HG03460 (cell line): ENCODE measurements around the gene OPTN.
A peak's percentile ranks its signal among the peaks of the same experiment; 100 is the strongest.
"Not testable (repeated sequence)": the region's sequence is repeated elsewhere in the genome, so short reads cannot be mapped to it uniquely, and the experiment has no call there.

Source experiments
- ATAC-seq: cut with Tn5 transposase; IDR thresholded peaks from one replicate; pipeline ENCODE4 v1.9.1; 2021; ENCODE audit not compliant: unreplicated experiment

Gene OPTN

DNA sequence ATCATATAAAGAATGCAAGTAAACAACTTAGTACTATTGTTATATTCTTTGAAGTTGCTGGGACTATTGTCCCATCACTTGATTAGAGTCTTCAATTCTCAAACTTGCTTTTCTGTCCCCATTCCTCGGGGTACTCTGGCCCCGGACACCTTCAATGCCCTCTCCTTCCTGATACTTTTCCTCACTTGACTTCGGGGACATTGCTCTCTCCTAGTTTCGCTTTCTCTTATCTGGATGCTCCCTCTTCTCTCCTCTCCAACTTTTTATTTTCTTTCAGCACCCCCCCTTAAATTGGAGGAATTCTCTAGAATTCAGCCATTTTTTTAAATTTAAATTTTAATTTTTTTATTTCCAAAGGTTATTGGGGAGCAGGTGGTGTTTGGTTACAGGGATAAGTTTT is 10.6 kb upstream of the OPTN start:
- ATAC-seq = no peak

DNA sequence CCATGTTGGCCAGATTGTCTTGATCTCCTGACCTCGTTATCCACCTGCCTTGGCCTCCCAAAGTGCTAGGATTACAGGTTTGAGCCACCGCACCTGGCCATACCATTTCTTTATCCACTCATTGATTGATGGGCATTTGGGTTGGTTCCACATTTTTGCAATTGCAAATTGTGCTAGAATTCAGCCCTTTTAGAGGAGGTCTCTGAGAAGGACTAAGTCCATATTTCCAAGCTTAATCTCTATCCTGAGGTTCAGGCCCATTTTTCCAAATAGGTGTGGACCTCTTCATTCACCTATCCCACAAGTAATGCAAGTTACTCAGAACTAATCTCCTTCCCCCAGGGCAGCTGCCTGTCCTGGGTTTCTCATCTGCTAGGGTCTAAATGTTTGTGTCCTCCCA is 9.7 kb upstream of the OPTN start:
- no peak for ATAC-seq

DNA sequence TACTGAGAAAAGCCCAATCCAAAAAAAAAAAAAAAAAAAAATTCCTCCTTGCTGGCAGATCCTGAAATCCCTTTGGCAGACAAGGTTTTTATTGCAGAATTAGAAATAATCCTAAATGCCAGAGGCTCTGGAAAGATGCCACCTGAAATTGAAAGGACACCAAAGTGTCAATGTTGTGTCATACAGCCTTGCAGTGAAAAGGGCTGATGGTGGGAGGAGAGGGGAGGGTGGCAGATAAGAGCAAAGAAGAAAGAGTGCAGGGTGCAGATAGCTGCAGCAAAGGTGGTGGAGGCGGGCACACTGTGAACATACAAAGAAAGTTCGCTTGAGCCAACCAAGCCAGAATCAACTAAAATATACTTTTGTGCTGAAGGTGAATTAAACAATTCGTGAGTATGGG is 8.2 kb upstream of the OPTN start:
- no peak for ATAC-seq

DNA sequence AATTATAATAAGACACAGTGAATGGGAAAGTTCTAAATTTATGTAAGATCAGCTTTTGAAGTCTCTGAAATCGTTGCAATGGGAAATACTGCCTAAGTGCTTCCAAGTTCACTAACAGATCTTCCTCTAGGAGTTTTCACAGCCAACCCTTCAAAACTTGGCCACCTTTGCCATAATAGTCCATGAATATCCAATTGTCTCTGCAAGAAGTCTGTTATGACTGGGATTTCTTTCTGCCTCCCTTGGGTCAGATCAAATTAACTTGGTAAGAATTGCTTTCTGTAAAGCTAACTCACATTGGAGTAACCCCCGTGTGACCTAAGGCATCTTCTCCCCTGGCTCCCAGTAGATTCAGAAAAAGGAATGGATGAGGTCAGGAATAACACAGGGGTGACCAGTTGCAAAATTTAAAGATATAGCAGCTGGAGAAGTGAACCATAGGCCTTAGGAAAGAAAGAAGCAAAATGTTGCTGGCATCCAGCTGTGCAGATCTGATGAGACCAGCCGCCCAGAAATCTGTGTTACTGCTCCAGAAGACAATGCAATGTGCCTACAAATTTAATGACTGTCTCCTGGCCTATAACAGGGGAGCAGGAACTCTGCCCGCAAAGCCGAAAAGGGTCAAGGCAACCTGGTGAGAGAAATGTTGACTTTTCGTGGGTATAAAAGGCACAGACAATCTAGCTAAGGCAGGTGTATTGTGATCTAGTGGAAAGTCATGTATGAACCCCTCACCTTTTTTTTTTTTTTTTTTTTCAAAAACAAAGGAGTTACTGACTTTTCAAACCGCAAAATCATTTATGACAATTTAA is 7.5 kb upstream of the OPTN start:
- no peak for ATAC-seq

DNA sequence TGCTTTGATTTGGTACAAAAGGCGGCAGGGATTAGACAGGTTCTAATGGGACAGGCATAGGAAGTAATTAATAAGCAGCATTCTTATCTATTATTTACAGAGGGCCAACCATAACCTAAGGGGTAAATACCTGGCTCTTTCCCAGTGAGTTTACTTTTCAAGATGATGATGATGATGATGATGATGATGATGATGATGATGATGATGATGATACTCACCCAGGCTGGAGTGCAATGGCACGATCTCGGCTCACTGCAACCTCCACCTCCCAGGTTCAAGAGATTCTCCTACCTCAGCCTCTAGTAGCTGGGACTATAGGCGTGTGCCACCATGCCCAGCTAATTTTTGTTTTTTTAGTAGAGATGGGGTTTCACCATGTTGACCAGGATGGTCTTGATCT is 5.9 kb upstream of the OPTN start:
- not testable (repeated sequence) for ATAC-seq

DNA sequence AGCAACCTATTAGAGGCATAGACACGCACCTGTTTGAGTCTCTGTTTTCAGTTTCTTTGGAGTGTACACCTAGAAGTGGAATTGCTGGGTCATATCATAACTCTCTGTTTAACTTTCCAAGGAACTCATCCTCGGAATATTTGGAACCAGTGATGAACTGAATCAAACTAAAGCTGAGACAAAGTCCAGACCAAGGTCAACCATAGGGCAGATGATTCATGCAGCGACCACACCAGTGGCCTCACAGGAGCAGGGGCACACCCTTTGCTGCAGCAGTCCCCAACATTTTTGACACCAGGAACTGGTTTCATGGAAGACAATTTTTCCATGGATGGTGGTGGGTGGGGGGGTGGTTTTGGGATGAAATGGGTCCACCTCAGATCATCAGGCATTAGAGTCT is 4.9 kb upstream of the OPTN start:
- ATAC-seq = no peak

DNA sequence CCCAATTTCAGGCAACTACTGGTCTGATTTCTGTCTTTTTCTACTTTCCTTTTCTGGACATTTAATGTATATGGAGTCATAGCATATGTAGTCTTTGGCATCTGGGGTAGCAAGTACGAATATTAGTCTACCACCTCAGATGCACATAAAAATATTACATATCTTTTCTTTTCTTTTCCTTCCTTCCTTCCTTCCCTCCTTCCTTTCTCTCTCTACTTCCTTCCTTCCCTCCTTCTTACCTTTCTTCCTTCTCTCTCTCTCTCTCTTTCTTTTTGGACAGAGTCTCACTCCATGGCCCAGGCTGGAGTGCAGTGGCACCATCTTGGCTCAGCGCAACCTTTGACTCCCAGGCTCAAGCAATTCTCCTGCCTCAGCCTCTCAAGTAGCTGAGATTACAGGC is 4.0 kb upstream of the OPTN start:
- ATAC-seq = no peak

DNA sequence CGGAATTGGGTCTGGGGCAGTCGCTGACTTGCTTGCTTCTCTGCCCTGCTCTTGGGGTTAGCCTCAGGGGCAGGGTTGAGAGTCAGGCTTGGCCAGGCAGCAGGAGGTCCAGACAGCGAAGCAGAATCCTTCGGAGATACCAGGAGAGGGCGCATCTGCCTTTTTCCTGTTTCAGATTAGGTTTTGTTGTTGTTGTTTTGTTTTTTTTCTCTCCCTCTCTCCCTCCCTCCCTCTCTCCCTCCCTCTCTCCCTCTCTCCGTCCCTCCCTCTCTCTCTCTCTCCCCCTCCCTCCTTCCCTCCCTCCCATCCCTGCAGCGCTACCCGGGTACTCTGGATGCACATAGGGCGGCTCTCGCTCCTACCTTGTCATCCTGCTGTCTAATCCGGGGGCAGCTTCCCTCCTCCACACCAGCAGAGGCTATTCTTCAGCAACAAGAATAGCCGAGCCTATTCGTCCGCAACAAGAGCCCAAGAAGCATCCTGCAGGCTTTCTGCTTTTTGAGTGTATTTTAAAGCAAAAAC is 758 bp upstream of the OPTN start:
- peak; percentile 38 for ATAC-seq

DNA sequence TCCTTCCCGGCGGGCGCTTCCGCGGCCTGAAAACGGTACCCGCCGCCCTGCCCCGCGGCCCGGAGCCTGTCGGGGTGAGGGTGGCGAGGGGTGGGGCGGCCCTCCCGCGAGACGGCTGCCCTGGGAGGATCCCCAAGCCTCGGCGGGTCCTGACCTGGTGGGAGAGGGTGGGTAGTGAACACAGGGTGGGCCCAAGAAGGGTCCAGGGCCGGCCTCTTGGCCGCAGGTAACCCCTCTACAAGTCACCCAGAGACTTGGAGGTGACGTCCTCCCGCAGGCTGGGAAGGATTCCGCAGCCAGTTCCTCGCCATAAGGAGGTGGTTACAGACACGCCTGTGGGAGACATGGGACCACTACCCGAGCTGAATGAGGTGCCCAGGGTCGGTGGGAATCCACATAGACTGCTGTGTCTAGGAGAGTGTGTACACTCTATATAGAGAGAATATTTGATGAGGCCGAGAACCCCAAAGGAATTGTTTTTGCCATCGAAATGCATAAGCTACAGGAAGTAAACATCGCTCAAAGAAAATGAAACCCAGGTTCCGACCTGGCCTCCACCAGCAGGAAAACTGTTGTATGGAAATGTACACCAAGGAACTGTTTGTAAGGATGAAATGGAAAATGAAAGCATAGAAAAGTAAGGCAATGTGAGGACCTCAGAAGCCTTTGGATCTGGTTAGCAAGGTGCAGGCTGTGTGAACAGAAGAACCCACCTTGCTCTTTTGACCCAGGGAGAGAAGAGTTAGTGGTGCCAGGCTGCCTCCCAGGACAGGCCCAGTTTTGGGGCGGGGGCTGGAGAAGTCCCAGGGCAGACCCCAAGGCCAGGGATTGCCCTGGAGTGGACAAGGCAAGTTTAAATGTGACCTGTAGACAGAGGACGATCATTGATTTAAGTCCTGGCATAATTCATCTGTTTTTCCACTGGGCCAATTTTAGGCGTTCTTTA is 659 bp downstream of the OPTN start:
- peak; percentile 33 for ATAC-seq

DNA sequence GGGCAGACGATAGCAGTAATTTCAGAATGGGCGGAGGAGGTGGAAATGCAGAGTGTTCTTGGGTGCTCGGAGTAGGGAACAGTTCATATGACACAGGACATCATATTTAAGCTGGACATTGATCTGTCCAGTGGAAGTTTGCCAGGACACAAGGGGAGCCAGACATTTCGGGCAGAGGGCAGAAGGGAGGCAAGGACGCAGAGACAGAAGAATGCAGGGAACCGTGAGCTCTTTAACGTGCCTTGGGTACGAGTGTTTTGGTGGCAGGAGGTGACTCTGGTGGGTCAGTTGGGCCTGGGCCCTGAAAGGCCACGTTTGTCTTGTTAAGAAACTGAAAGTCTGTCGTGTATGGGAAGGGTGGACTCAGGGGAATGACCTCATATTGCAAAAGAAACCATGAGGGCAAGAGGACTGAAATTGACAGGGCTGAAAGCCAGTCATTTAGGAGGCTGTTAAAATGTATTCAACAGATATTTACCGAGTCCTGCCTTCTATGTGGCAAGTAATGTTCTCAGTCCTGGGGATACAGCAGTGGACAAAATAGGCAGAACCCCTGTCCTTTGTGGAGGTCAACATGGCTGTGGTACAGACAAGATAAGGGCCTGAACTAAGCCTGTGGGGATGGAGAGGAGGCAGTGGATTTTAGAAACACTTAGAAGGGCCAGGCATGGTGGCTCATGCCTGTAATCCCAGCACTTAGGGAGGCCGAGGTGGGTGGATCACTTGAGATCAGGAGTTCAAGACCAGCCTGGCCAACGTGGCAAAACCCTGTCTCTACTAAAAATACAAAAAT is 2.2 kb downstream of the OPTN start:
- ATAC-seq = no peak

DNA sequence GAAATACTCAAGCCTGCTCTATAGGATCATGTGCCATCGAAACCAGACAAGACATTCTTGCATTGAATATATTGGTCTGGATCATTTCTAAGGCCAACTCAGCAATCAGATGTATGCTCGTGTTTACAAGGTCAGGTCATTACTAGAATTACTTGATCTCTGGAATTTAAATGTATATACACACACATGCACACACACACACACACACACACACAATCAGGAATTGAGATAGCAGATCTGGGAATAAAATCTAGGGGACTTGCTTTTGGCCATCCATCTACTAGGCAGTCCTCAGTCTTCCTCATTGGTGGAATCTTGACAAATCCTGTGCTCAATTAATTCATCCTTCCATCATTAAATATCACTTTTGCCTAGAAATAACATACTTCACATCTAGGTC is 3.6 kb downstream of the OPTN start:
- ATAC-seq = no peak

DNA sequence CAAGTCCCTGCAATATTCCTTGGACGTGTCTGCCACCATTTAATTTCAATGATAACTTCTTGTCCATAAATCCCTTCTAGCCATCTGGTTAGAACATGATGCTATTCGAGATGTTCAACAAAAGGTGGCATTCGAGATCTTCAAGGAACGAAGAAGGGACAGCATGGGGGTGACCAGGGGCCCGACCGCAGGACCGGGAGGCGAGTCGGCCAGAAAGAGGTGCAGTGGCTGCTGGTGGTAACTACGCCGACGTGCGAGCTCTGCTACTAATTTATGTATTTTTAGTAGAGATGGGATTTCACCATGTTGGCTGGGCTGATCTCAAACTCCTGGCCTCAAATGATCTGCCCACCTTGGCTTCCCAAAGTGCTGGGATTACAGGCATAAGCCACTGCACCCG is 4.7 kb downstream of the OPTN start:
- no peak for ATAC-seq

DNA sequence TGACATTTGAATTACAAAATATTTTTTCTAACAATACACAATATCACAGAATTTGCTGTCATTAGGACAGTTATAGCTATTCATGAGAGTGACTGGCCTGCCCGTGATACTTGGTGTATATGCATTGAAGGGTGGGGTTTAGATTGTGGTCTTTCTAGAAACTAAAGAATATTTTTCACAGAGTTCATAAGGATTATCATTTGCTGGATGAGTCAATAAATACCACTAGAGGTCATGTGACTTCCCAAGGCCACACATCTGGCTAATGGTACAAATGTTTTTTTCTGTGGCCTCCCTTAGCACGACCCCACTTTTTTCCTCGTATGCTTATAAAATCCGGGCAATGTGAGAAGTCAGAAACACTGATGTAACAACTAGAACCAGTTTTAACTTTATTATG is 5.2 kb downstream of the OPTN start:
- no peak for ATAC-seq

DNA sequence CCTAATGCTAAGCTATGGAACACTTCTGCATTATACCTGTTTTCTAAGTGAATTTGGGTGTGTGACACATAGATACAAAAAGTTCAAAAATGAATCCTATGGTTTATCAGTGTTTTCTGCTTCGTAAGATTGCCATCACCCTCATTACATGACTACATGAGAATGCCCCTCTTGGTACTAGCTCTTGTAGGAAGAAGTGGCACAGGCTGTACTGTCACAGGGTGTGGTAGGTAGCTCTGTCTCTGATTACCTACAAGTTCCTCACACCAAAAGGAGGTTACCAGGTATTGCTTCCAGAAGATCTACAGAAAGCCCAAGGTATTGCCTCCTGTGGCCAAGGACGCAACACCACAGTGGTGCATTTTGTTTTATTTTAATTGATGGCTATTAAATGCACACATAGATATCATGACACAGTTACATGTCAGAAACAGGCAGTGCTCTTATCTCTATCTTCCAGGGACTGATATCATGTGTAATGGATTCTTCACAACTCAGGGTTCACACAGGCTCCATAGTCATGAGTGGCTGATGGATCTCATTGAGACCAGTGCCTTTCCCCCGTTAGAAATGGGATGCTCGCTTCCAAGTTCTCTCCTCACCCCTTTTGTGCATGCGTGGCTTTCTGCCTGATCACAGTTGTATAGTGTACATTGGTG is 6.6 kb downstream of the OPTN start:
- no peak for ATAC-seq

DNA sequence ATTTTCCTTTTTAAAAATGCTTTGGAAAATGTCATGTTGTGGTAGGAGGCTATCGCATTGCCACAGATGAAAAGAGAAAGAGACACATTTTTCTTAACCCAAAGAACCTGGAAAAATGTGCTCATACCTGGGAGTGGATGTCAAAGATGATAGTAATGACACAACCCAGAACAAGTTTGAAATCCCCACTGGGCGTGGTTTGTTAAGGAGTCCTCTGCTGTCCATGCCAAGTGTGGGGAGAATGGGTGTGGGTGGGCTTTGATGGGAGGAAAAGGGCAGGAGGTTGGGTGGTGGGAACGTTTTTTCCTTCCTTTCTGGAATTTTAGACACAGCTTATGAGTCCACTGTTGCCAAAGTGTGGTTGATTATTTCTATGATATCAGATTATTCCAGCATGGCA is 10.9 kb downstream of the OPTN start:
- no peak for ATAC-seq

DNA sequence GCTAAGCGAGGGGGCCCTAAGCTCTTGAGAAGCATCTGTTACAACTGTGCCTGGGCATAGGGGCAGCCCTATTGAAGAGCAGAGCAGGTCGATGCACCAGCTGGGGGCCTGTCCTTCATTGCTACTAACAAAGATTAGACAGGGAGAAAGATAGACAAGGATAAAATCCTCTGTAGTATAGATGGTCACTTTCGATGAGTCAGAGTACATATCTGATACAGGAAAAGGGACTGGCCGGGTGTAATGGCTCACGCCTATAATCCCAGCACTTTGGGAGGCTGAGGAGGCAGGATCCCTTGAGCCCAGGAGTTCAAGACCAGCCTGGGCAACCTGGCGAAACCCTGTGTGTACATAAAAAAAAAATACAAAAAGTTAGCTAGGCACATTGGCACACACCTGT is 13.6 kb downstream of the OPTN start:
- no peak for ATAC-seq

DNA sequence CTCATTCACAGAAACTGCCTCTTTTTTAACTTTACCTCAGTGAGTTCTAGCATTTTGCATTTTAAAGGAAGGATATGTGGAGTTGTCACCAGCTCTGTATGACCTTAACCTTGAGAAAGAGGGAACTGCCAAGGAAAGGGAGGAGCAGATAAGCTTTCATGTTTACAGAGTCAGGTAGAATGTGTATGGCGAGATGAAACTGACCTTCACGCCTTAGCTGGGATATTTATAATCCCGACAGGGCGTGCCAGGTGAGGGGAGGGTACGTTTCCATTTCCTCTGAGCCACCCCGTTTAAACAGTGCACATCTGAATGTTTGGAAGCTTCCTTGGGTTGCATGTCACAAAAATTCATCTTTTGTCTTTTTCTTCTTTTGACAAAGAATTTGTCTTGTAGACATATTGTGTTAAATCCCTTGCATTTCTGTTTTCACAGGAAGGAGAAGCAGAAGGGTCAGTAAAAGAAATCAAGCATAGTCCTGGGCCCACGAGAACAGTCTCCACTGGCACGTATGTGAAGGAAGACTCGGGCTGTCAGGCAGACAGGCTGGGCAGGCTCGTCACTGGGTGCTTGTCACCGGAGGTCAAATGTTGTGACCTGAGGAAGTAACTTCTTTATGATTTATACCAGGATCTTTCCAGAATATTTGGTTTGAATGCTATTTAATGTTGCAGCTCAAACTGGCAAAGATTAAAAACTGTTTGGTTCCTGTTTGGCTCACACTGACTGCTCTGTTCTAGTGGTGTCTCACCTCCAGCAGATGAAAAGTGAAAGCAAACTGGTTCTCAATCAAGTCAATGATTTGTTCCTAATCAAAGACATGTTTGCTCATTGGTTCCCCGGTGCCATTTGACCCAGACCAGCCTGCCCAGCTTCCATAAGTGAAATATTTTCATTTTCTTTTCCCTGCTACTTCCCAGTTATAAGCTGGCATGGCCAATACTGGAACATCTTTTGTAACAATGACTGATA is 16.2 kb downstream of the OPTN start:
- ATAC-seq = no peak

DNA sequence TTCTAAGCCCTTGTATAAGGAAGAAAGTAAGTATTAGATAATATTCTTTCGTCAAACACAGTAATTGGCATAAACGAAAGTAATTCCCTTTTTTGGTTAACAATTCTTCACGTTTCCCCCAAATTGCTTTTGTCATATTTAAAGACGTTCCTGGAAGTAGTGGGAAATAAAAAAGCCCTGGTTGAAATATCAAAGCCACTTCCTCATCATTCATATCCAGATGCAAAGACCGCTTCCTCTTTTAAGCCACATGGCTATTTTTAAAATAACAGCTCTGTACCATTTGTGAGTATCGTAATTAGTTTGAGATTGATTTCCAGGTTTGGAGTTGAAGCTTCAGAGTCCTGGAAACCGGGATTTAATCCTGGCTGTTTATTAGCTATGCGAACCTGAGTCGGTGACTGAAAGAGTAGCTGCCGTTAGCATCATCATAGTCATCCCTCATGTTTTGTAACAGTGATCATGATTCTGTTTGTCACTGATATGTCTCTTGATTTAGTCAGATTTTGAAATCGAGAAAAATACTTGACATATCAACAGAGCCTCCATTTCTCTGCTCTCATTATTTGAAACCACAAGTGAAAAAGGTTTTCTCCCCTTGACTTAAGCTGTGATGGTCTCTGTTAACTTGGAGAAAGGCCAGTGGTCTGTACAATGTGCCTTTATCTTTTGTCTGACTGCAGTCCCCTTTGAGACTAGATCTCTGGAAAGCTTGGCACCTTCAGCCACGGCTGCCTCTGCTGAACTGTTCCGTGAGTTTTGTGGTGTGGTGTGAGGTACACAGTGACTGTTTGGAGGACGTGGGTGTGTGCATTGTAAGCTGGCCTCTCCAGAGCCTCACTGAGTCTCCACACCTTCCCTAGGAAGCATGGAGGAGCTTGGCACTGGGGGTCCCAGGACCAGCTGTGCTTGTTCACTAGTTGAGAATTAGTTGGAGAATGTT is 18.1 kb downstream of the OPTN start:
- no peak for ATAC-seq
